Heart right ventricle (tissue), 16 donors: ENCODE measurements around the gene STK39. TPM values are rescaled to one million over a fixed set of nuclear protein-coding genes. Genes with fewer than 3 reads are reported as not detected.

Experiments
- ATAC-seq, 8 donors: fragments of 200-7000 bp; cut with Tn5 transposase; one replicate each; pipeline ENCODE4 v1.9.1; 2020; ENCODE audit warnings: mild to moderate bottlenecking in 8 of 8, moderate library complexity in 8 of 8, moderate number of reproducible peaks in 1 of 8
- DNase-seq, 2 donors: peaks; one replicate each; pipeline ENCODE4 v3.0.0-alpha.2; 2020
- H3K27ac ChIP-seq, 10 donors: fragments of 200-600 bp; sonication (generic) in 2 of 10; one replicate each; pipeline versions ENCODE4 v1.5.0 to v1.8.0; 2020 to 2022; ENCODE audit warnings: mild to moderate bottlenecking in 3 of 10
- H3K27me3 ChIP-seq, 7 donors: fragments of 200-600 bp; one replicate each; pipeline ENCODE4 v1.8.0; 2021 to 2022; ENCODE audit warnings: mild to moderate bottlenecking in 2 of 7
- H3K36me3 ChIP-seq, 9 donors: fragments of 200-600 bp; sonication (generic) in 1 of 9; one replicate each; pipeline versions ENCODE4 v1.5.0 to v1.8.0; 2020 to 2022; ENCODE audit warnings: mild to moderate bottlenecking in 2 of 9
- H3K4me1 ChIP-seq, 9 donors: fragments of 200-600 bp; sonication (generic) in 1 of 9; one replicate each; pipeline versions ENCODE4 v1.5.0 to v1.8.0; 2020 to 2022; ENCODE audit warnings: mild to moderate bottlenecking in 4 of 9
- H3K4me3 ChIP-seq, 10 donors: fragments of 200-600 bp; sonication (generic) in 2 of 10; one replicate each; pipeline versions ENCODE4 v1.5.0 to v1.8.0; 2020 to 2022; ENCODE audit warnings: mild to moderate bottlenecking in 7 of 10, moderate library complexity in 2 of 10
- H3K9me3 ChIP-seq, 11 donors: fragments of 200-600 bp in 10 of 11; sonication (generic) in 2 of 11; one replicate each; pipeline versions ENCODE4 v1.5.0 to v1.8.0; 2013 to 2022; ENCODE audit warnings: mild to moderate bottlenecking in 2 of 11, control low read depth in 1 of 11, moderate library complexity in 1 of 11
- CTCF ChIP-seq, 9 donors: fragments of 200-600 bp; sonication (generic) in 2 of 9; IDR thresholded peaks; one replicate each; pipeline versions ENCODE4 v1.5.0 to v1.8.0; 2021 to 2022; ENCODE audit warnings: antibody characterized with exemption in 9 of 9, mild to moderate bottlenecking in 5 of 9, moderate library complexity in 1 of 9
- WGBS, 2 donors: extraction: QIAGEN DNeasy Blood & Tissue Kit; methylation state at CpG; one replicate each; pipeline ENCODE4 v1.1.7; 2013; ENCODE audit warnings: inconsistent platforms in 1 of 2; 5-methylcytosine and 5-hydroxymethylcytosine counted together
- intact Hi-C, 10 donors: fragments of 100-400 bp; cut with DNase I; formaldehyde crosslinking; loops; one replicate each; pipeline versions ENCODE4 v1.11.1 to v1.14.2; 2022
- polyA plus RNA-seq, 2 donors: library from polyadenylated mRNA; stranded (reverse); fragments of 200-250 nt; gene quantifications; one replicate each; pipeline ENCODE4 v1.2.3, GENCODE V29; 2013
- total RNA-seq, 10 donors: library from RNA; stranded (reverse); fragmentation: NEBNext Ultra II Directional in 3 of 10; extraction: Animal tissue kit (Norgen Biotek cat#: 25700) in 3 of 10; gene quantifications; one replicate each; pipeline versions ENCODE4 v1.2.1 to v1.2.4, GENCODE V29; 2021 to 2023
- donor health status: Arrhythmogenic right ventricular cardiomyopathy.
- donor health status: ischemic (EF 13 %, LVEDD 7.1; RV severe dilation, severe dysfunction).
- donor health status: healthy with polysubstance abuse.
- donor health status: DM: no; HTN: yes; CAD: no.
- donor health status: DM: no; HTN: no; CAD: no.
- donor health status: ischemic (EF 25% LVEDD 6.9; RV normal size, moderate dysfunction).
- donor health status: ischemic (EF 25% LVEDD 5.7; RV mildly dilated, moderate dysfunction).
- donor health status: healthy.
- donor health status: DM: yes; HTN: yes; CAD: no.
- donor health status: Ischemic cardiomyopathy.
- donor health status: ischemic (EF 35%, LVEDD 5.7; RV mildly dilated, moderate dysfunction).
- donor health status: nonischemic (EF 11% LVEDD 7.7; RV severe dilation, severe dysfunction).
- donor health status: DM: yes; HTN: yes; CAD: no.
- donor health status: PGD.
- donor health status: ischemic (EF 29% LVEDD 5.4; RV normal size, mild dysfunction).
- donor health status: nonischemic (EF 23%, LVEDD 6.1; RV moderate dilation, normal function).

Gene STK39
- total and polyA plus RNA-seq, 12 donors = 15.2 to 35.5 (median 19.6) TPM

DNA sequence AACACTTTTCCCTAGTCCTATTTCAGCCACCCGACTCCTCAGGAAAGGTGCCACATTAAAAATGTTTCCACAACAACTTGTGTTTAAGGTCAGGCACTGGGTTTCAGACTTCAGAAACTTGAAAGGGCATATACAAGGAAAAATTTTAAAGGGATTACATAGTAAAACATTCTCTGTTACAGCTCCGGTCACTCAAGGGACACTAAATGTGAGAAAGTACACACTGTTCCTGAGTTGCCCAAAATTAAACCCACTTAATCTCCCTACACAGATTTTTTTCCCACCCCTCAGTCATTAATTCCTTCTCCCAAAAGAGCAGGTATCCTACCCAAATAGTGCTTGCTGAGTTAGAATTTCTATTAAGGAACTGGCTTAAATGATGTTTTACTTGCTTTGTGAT is 14.2 kb downstream of the STK39 start:
- Histone ChIP-seq H3K4me1 (peaks cover 0 to 14% (median 3%) of the 10 kb centered on the region in 9 donors), H3K4me3 (no peak overlapping the region), H3K9me3 (peaks cover 0 to 7% (median 0%) of the 10 kb centered on the region in 11 donors), H3K27me3 (no peaks in the 10 kb centered on the region), H3K36me3 (peaks cover 0 to 7% (median 0%) of the 10 kb centered on the region in 9 donors), H3K27ac (no peak overlapping the region)
- no peak for TF ChIP-seq CTCF (IDR thresholded peaks at IDR 0.05)
- WGBS, 2 donors = 71 to 86% methylated on average over 2 of the region's 2 CpGs
- intact Hi-C loops = no loop called here
- ATAC-seq = peak in 1 of 8 donors; percentile 42
- DNase-seq = no peak

GRCh38 chr2:168231609-168232241 is 15.7 kb downstream of the STK39 start:
- 73 to 81% methylated on average over 7 of the region's 7 CpGs for WGBS, 2 donors
- ATAC-seq (peak; percentile 61 to 92 (median 81)), DNase-seq (peak; percentile 14 to 67)
- H3K27me3 ChIP-seq = no peaks in the 10 kb centered on the region
- no peak overlapping the region for H3K4me3 ChIP-seq
- intact Hi-C loops = no loop called here
- H3K4me1 ChIP-seq = peaks cover 0 to 11% (median 0%) of the 10 kb centered on the region in 9 donors
- H3K36me3 ChIP-seq = peaks cover 0 to 7% (median 0%) of the 10 kb centered on the region in 9 donors
- TF ChIP-seq CTCF (IDR thresholded peaks at IDR 0.05) = peak in 2 of 9 donors; percentile 6 to 11
- peaks cover 0 to 7% (median 0%) of the 10 kb centered on the region in 11 donors for H3K9me3 ChIP-seq
- no peak overlapping the region for H3K27ac ChIP-seq

DNA sequence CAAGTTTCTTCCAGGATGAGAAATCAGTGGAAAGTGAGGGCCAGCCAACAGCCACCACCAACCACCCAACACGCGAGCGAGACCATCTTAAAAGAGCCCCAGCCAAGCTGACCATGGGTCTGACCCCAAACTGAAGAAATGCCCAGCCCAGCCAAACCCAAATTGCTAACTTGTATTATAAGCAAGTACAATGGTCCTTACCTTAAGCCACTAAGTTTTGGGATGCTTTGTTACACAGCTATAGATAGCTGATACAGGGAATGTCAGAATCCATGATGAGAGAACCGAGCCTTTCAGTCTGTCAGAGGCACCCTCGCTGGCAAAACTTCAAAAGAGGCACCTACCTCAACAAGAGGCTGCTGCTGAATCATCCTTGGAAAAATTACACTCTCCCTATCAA is 17.0 kb downstream of the STK39 start:
- intact Hi-C loops = no loop called here
- 94 to 99% methylated on average over 5 of the region's 5 CpGs for WGBS, 2 donors
- ATAC-seq = no peak
- Histone ChIP-seq H3K27me3 (no peaks in the 10 kb centered on the region), H3K36me3 (peaks cover 0 to 7% (median 0%) of the 10 kb centered on the region in 9 donors), H3K9me3 (peaks cover 0 to 7% (median 0%) of the 10 kb centered on the region in 11 donors), H3K4me1 (peaks cover 0 to 11% (median 0%) of the 10 kb centered on the region in 9 donors), H3K27ac (no peak overlapping the region), H3K4me3 (no peak overlapping the region)
- TF ChIP-seq CTCF (IDR thresholded peaks at IDR 0.05) = no peak
- no peak for DNase-seq

- Histone ChIP-seq H3K27ac (peak overlapping the region in 2 of 10 donors; percentile 23 to 33), H3K4me1 (peaks cover 0 to 47% (median 25%) of the 10 kb centered on the region in 9 donors), H3K27me3 (no peaks in the 10 kb centered on the region), H3K9me3 (no peaks in the 10 kb centered on the region), H3K36me3 (no peaks in the 10 kb centered on the region), H3K4me3 (no peak overlapping the region)
- WGBS, 2 donors = 90 to 94% methylated on average over 2 of the region's 2 CpGs
- ATAC-seq (no peak), DNase-seq (no peak)
- no peak for TF ChIP-seq CTCF (IDR thresholded peaks at IDR 0.05)
- intact Hi-C loops = no loop called here
Measured at GRCh38 chr2:168224346-168224745, 23.0 kb downstream of the STK39 start.
